DND-41 (cell line): ENCODE data around the gene IL3.

Experiments used
- EZH2 ChIP-seq: IDR thresholded peaks from 3 replicates; pipeline ENCODE4 v1.6.1; 2012; ENCODE audit warnings: borderline replicate concordance, low read depth, mild to moderate bottlenecking, moderate library complexity, low read length, inconsistent platforms; ENCODE audit not compliant: severe bottlenecking
- TF ChIP-seq, protein P1 (sequence below): IDR thresholded peaks from 2 replicates; pipeline ENCODE4 v1.5.1; 2012; ENCODE audit warnings: borderline replicate concordance, low read length, moderate library complexity, mild to moderate bottlenecking; ENCODE audit not compliant: poor library complexity, severe bottlenecking; ENCODE audit errors: extremely low read depth

DNA sequence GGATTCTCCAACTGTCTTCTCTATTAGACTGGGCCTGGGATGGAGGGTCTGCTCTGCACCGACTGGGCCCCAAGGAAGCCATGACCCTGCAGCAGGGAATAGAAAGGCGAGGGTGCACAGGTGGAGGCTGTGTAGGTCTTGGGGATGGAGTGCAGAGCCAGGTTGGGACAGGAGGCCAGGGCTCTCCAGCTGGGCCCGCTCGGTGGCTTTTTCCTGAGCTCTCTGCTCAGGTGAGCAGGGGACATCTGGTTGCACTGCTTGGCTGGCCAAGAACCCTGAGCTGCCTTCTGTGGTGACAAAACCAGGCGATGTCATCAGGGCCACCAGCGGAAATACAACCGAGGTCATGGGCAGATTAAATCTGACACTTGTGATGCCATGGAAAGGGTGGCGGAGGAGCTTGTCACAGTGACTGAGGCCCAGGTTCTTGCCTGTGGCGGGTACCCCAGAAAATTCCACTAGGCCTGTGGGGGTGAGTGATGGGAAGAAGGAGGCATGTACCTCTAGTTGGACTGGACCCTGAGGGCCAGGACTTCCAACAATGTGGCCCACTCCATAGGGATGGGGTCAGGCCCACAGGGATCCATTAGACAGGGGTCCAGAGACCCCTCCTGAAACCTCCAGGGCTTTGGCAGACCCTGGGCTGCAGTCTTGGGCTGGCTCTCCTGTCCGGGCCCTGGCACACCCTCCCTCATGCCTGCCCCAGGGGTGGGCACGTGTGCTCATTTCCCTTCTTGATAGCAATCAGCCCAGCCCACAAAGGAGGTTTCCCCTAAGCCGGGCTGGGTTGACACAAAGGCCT is 4.4 kb upstream of the IL3 start:
- TF ChIP-seq, protein P1, sequence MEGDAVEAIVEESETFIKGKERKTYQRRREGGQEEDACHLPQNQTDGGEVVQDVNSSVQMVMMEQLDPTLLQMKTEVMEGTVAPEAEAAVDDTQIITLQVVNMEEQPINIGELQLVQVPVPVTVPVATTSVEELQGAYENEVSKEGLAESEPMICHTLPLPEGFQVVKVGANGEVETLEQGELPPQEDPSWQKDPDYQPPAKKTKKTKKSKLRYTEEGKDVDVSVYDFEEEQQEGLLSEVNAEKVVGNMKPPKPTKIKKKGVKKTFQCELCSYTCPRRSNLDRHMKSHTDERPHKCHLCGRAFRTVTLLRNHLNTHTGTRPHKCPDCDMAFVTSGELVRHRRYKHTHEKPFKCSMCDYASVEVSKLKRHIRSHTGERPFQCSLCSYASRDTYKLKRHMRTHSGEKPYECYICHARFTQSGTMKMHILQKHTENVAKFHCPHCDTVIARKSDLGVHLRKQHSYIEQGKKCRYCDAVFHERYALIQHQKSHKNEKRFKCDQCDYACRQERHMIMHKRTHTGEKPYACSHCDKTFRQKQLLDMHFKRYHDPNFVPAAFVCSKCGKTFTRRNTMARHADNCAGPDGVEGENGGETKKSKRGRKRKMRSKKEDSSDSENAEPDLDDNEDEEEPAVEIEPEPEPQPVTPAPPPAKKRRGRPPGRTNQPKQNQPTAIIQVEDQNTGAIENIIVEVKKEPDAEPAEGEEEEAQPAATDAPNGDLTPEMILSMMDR = no peak
- TF ChIP-seq EZH2 = no peak
